Upper lobe of right lung (tissue), 1 donor: Measurements from ENCODE around the gene INSRR. TPM values are rescaled to one million over a fixed set of nuclear protein-coding genes. Genes with fewer than 3 reads are reported as not detected.

ENCODE experiments used
- ATAC-seq: fragments of 200-7000 bp; cut with Tn5 transposase; one replicate; pipeline ENCODE4 v1.9.1; 2020; ENCODE audit warnings: mild to moderate bottlenecking, moderate library complexity
- DNase-seq: peaks from one replicate; pipeline ENCODE4 v3.0.0-alpha.2; 2020
- H3K27ac ChIP-seq: fragments of 200-600 bp; one replicate; pipeline ENCODE4 v1.8.0; 2022
- H3K27me3 ChIP-seq: fragments of 200-600 bp; one replicate; pipeline ENCODE4 v1.8.0; 2022; ENCODE audit warnings: mild to moderate bottlenecking
- H3K36me3 ChIP-seq: fragments of 200-600 bp; one replicate; pipeline ENCODE4 v1.8.0; 2022
- H3K4me1 ChIP-seq: fragments of 200-600 bp; one replicate; pipeline ENCODE4 v1.8.0; 2022
- H3K4me3 ChIP-seq: fragments of 200-600 bp; one replicate; pipeline ENCODE4 v1.8.0; 2022; ENCODE audit warnings: mild to moderate bottlenecking
- H3K9me3 ChIP-seq: fragments of 200-600 bp; one replicate; pipeline ENCODE4 v1.8.0; 2022
- CTCF ChIP-seq: fragments of 200-600 bp; IDR thresholded peaks from one replicate; pipeline ENCODE4 v1.8.0; 2022; ENCODE audit warnings: antibody characterized with exemption
- intact Hi-C: fragments of 100-400 bp; cut with DNase I; formaldehyde crosslinking; loops from one replicate; pipeline ENCODE4 v1.11.0; 2022
- total RNA-seq: library from RNA; stranded (reverse); fragmentation: NEBNext Ultra II Directional; extraction: Animal tissue kit (Norgen Biotek cat#: 25700); gene quantifications from one replicate; pipeline ENCODE4 v1.2.1, GENCODE V29; 2021
- donor health status: DM: no; HTN: yes; CAD: no; lungs with severe emphysema.

Gene INSRR
- total RNA-seq, 1 donor from 2014 or later, result not detected

- Histone ChIP-seq H3K27me3 (peaks cover 7% of the 10 kb centered on the region), H3K36me3 (peaks cover 6% of the 10 kb centered on the region), H3K4me3 (no peak overlapping the region), H3K4me1 (peaks cover 28% of the 10 kb centered on the region), H3K9me3 (no peaks in the 10 kb centered on the region), H3K27ac (no peak overlapping the region)
- no peak for TF ChIP-seq CTCF
- intact Hi-C loops, result no loop called here
- DNase-seq, result no peak
- ATAC-seq, result no peak
Measured at GRCh38 chr1:156904187-156904959, 45.5 kb upstream of the INSRR start.

GRCh38 chr1:156903328-156904091 lies 44.6 kb upstream of the INSRR start:
- H3K27me3 ChIP-seq, result no peaks in the 10 kb centered on the region
- no peak overlapping the region for H3K27ac ChIP-seq
- intact Hi-C loops, result no loop called here
- no peak for TF ChIP-seq CTCF
- ATAC-seq (no peak), DNase-seq (no peak)
- peaks cover 37% of the 10 kb centered on the region for H3K4me1 ChIP-seq
- no peak overlapping the region for H3K4me3 ChIP-seq
- H3K9me3 ChIP-seq, result no peaks in the 10 kb centered on the region
- peaks cover 6% of the 10 kb centered on the region for H3K36me3 ChIP-seq

- H3K4me3 ChIP-seq, result no peak overlapping the region
- no peak for TF ChIP-seq CTCF
- H3K36me3 ChIP-seq, result peaks cover 6% of the 10 kb centered on the region
- H3K4me1 ChIP-seq, result peaks cover 48% of the 10 kb centered on the region
- DNase-seq (no peak), ATAC-seq (no peak)
- no peak overlapping the region for H3K27ac ChIP-seq
- H3K9me3 ChIP-seq, result no peaks in the 10 kb centered on the region
- no peaks in the 10 kb centered on the region for H3K27me3 ChIP-seq
- intact Hi-C loops, result no loop called here
Measured at GRCh38 chr1:156901966-156902915, 43.3 kb upstream of the INSRR start.

GRCh38 chr1:156901590-156901900 lies 42.6 kb upstream of the INSRR start:
- ATAC-seq (no peak), DNase-seq (no peak)
- intact Hi-C loops, result no loop called here
- Histone ChIP-seq H3K36me3 (peaks cover 6% of the 10 kb centered on the region), H3K9me3 (no peaks in the 10 kb centered on the region), H3K27ac (no peak overlapping the region), H3K27me3 (no peaks in the 10 kb centered on the region), H3K4me1 (peaks cover 51% of the 10 kb centered on the region), H3K4me3 (no peak overlapping the region)
- no peak for TF ChIP-seq CTCF

GRCh38 chr1:156900896-156901589 lies 42.1 kb upstream of the INSRR start:
- no peak for TF ChIP-seq CTCF
- Histone ChIP-seq H3K9me3 (no peaks in the 10 kb centered on the region), H3K36me3 (peaks cover 3% of the 10 kb centered on the region), H3K27me3 (no peaks in the 10 kb centered on the region), H3K4me1 (peaks cover 54% of the 10 kb centered on the region), H3K27ac (no peak overlapping the region), H3K4me3 (no peak overlapping the region)
- DNase-seq, result no peak
- no peak for ATAC-seq
- intact Hi-C loops, result no loop called here
